A673 (cell line): ENCODE data around the gene N4BP2L1. TPM values are rescaled to one million over a fixed set of nuclear protein-coding genes. Genes with fewer than 3 reads are reported as not detected.

Experiments used
- BruUV-seq: library from RNA; stranded (reverse); fragments of 400-500 nt; replicated peaks from 2 replicates; lab custom pipeline; 2021; lab: Mats Ljungman, UMichigan
- CTCF ChIA-PET: fragments of 300-600 bp; sonication (Branson Sonifier 250); formaldehyde crosslinking; loops from one replicate; lab custom pipeline; 2022; ENCODE audit warnings: antibody characterized with exemption; lab: Charles Lee
- POLR2A ChIA-PET: fragments of 300-600 bp; sonication (Branson Sonifier 250); formaldehyde crosslinking; loops from one replicate; lab custom pipeline; 2022; ENCODE audit warnings: antibody characterized with exemption; ENCODE audit not compliant: low non-redundant PET; lab: Charles Lee
- DNase-seq: peaks from one replicate; pipeline ENCODE4 v3.0.0-alpha.2; 2015; ENCODE audit warnings: low spot score
- H3K27ac ChIP-seq: fragments of 200-600 bp; sonication (generic); 2 replicates; pipeline ENCODE4 v1.5.1; 2016; ENCODE audit warnings: mixed run types, low read depth, mild to moderate bottlenecking, mixed read lengths, antibody characterized with exemption, low read length; ENCODE audit not compliant: poor library complexity, severe bottlenecking
- H3K27me3 ChIP-seq: fragments of 200-600 bp; sonication (generic); replicated peaks from 2 replicates; pipeline ENCODE4 v1.6.1; 2017; ENCODE audit warnings: mixed run types, low read depth, mild to moderate bottlenecking, mixed read lengths, antibody characterized with exemption, low read length; ENCODE audit not compliant: insufficient read depth, poor library complexity
- H3K36me3 ChIP-seq: fragments of 200-600 bp; sonication (generic); 2 replicates; pipeline ENCODE4 v1.6.1; 2016; ENCODE audit warnings: mixed run types, mild to moderate bottlenecking, mixed read lengths, antibody characterized with exemption, low read length; ENCODE audit not compliant: insufficient read depth, poor library complexity, severe bottlenecking
- H3K4me1 ChIP-seq: fragments of 200-600 bp; sonication (generic); 2 replicates; pipeline ENCODE4 v1.6.1; 2017; ENCODE audit warnings: mixed run types, mild to moderate bottlenecking, mixed read lengths, antibody characterized with exemption, low read length; ENCODE audit not compliant: insufficient read depth, poor library complexity, severe bottlenecking
- H3K4me3 ChIP-seq: fragments of 200-600 bp; sonication (generic); 2 replicates; pipeline ENCODE4 v1.5.1; 2016; ENCODE audit warnings: low read depth, mixed run types, mild to moderate bottlenecking, mixed read lengths, low read length; ENCODE audit not compliant: poor library complexity, severe bottlenecking
- H3K9me3 ChIP-seq: fragments of 200-600 bp; sonication (generic); 2 replicates; pipeline ENCODE4 v1.6.1; 2016; ENCODE audit warnings: mixed run types, low read depth, mild to moderate bottlenecking, mixed read lengths, antibody characterized with exemption, low read length; ENCODE audit not compliant: poor library complexity, severe bottlenecking
- CTCF ChIP-seq: fragments of 300-800, 200-600 bp; sonication (generic); conservative IDR thresholded peaks from 2 replicates; pipeline ENCODE4 v1.5.1; 2017; ENCODE audit warnings: low read depth, mild to moderate bottlenecking, antibody characterized with exemption, low read length, moderate library complexity, mixed read lengths
- EZH2 ChIP-seq: fragments of 200-600 bp; sonication (generic); IDR thresholded peaks from 2 replicates; pipeline ENCODE4 v1.6.1; 2017; ENCODE audit warnings: borderline replicate concordance, low read depth, mild to moderate bottlenecking, mixed read lengths, antibody characterized with exemption, low read length; ENCODE audit not compliant: poor library complexity, severe bottlenecking
- intact Hi-C: fragments of 100-400 bp; cut with micrococcal nuclease; formaldehyde crosslinking; loops from one replicate; pipeline ENCODE4 v1.10.0; 2022; ENCODE audit not compliant: unreplicated experiment
- total RNA-seq: library from RNA; stranded (reverse); gene quantifications from 2 replicates; pipeline ENCODE4 v1.2.3, GENCODE V29; 2021

The N4BP2L1 gene
- total RNA-seq, 1 experiment from 2014 or later = 0.49 TPM

GRCh38 chr13:32407854-32408253, 20.1 kb downstream of the N4BP2L1 start:
- TF ChIP-seq CTCF = no peak
- TF ChIP-seq EZH2 = no peak
- CTCF ChIA-PET = no interaction called here
- H3K9me3 ChIP-seq = no peaks in the 10 kb centered on the region
- no peaks in the 10 kb centered on the region for H3K36me3 ChIP-seq
- H3K27ac ChIP-seq = no peak overlapping the region
- H3K4me3 ChIP-seq = no peak overlapping the region
- H3K27me3 ChIP-seq = no peaks in the 10 kb centered on the region
- DNase-seq = no peak
- H3K4me1 ChIP-seq = no peaks in the 10 kb centered on the region
- BruUV-seq = no TSS peak
- intact Hi-C loops = no loop called here
- POLR2A ChIA-PET = no interaction called here

- no TSS peak for BruUV-seq
- Histone ChIP-seq H3K4me3 (no peak overlapping the region), H3K4me1 (no peaks in the 10 kb centered on the region), H3K36me3 (peaks cover 12% of the 10 kb centered on the region), H3K27ac (no peak overlapping the region), H3K27me3 (no peaks in the 10 kb centered on the region), H3K9me3 (no peaks in the 10 kb centered on the region)
- DNase-seq = no peak
- intact Hi-C loops = no loop called here
- TF ChIP-seq EZH2 (no peak), CTCF (no peak)
- ChIA-PET CTCF (no interaction called here), POLR2A (no interaction called here)
Observed at GRCh38 chr13:32403108-32403507, 24.8 kb downstream of the N4BP2L1 start.

GRCh38 chr13:32391101-32391619, 36.8 kb downstream of the N4BP2L1 start:
- no peaks in the 10 kb centered on the region for H3K9me3 ChIP-seq
- DNase-seq = no peak
- H3K4me1 ChIP-seq = no peaks in the 10 kb centered on the region
- intact Hi-C loops = no loop called here
- no peak overlapping the region for H3K4me3 ChIP-seq
- ChIA-PET POLR2A (no interaction called here), CTCF (no interaction called here)
- H3K36me3 ChIP-seq = peaks cover 2% of the 10 kb centered on the region
- no TSS peak for BruUV-seq
- TF ChIP-seq CTCF = no peak
- no peak for TF ChIP-seq EZH2
- H3K27me3 ChIP-seq = no peaks in the 10 kb centered on the region
- no peak overlapping the region for H3K27ac ChIP-seq
